ENCODE results near the gene MOCS1. TPM values are rescaled to one million over a fixed set of nuclear protein-coding genes. Genes with fewer than 3 reads are reported as not detected.

Gene MOCS1
- total and polyA plus RNA-seq, 4 donors: 6.7 to 36.2 (median 29.2) TPM

DNA sequence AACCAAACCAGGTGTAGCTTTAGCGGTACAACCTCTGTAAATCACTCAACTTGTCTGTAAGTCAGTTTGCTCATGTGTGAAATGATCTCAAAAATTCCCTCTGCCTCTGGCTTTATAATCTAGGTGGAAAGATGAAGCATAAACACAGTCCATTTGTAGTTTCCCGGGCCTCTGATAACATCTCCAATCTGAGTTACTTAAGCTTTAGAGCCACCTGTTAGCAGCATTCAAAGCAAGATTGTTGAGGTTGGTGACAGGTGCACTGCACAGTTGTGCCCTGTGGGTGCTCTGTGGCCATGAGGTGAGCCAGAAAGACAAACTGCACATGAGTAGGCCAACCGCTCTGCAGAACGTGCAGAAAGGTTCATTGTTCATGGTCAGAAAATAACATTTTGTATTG is 53.7 kb downstream of the MOCS1 start:
- Histone ChIP-seq H3K9ac (ENCODE audit: low read depth in 1 of 2, low read length in 2 of 2) (no peak overlapping the region), H3K9me3 (ENCODE audit: control insufficient read depth in 4 of 4, low read length in 3 of 4) (no peaks in the 10 kb centered on the region), H3K4me1 (ENCODE audit: control insufficient read depth in 4 of 4, insufficient read depth in 4 of 4, low read length in 3 of 4) (peaks cover 0 to 5% (median 1%) of the 10 kb centered on the region in 4 donors), H3K4me3 (ENCODE audit: low read depth in 1 of 3, low read length in 3 of 3) (no peak overlapping the region), H3K27me3 (ENCODE audit: control insufficient read depth in 4 of 4, insufficient read depth in 4 of 4, low read length in 3 of 4) (no peaks in the 10 kb centered on the region), H3K27ac (ENCODE audit: low read depth in 1 of 2, low read length in 2 of 2) (no peak overlapping the region), H3K36me3 (ENCODE audit: control insufficient read depth in 4 of 4, insufficient read depth in 3 of 4, low read depth in 1 of 4, low read length in 3 of 4) (peaks cover 0 to 2% (median 0%) of the 10 kb centered on the region in 4 donors)
- WGBS: 79% methylated on average over 4 of the region's 4 CpGs
- no peak for DNase-seq (ENCODE audit: low spot score)
- TF ChIP-seq HNF4A (conservative IDR thresholded peaks at IDR 0.05) (no peak), FOXA2 (IDR thresholded peaks at IDR 0.05) (no peak), NR2F2 (IDR thresholded peaks at IDR 0.05) (no peak), SP1 (IDR thresholded peaks at IDR 0.05) (no peak), HNF4G (IDR thresholded peaks at IDR 0.05) (no peak), TAF1 (conservative IDR thresholded peaks at IDR 0.05) (no peak), RXRA (IDR thresholded peaks at IDR 0.05) (no peak), YY1 (IDR thresholded peaks at IDR 0.05) (no peak), EGR1 (IDR thresholded peaks at IDR 0.05; ENCODE audit: low read depth in 2 of 2) (no peak), JUND (IDR thresholded peaks at IDR 0.05) (no peak)
- TF ChIP-seq, protein P1, sequence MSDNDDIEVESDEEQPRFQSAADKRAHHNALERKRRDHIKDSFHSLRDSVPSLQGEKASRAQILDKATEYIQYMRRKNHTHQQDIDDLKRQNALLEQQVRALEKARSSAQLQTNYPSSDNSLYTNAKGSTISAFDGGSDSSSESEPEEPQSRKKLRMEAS (IDR thresholded peaks at IDR 0.05): no peak
- TF ChIP-seq, protein P2, sequence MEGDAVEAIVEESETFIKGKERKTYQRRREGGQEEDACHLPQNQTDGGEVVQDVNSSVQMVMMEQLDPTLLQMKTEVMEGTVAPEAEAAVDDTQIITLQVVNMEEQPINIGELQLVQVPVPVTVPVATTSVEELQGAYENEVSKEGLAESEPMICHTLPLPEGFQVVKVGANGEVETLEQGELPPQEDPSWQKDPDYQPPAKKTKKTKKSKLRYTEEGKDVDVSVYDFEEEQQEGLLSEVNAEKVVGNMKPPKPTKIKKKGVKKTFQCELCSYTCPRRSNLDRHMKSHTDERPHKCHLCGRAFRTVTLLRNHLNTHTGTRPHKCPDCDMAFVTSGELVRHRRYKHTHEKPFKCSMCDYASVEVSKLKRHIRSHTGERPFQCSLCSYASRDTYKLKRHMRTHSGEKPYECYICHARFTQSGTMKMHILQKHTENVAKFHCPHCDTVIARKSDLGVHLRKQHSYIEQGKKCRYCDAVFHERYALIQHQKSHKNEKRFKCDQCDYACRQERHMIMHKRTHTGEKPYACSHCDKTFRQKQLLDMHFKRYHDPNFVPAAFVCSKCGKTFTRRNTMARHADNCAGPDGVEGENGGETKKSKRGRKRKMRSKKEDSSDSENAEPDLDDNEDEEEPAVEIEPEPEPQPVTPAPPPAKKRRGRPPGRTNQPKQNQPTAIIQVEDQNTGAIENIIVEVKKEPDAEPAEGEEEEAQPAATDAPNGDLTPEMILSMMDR (IDR thresholded peaks at IDR 0.05; ENCODE audit: low read depth, low read length, missing input control): no peak
- TF ChIP-seq, protein P3, sequence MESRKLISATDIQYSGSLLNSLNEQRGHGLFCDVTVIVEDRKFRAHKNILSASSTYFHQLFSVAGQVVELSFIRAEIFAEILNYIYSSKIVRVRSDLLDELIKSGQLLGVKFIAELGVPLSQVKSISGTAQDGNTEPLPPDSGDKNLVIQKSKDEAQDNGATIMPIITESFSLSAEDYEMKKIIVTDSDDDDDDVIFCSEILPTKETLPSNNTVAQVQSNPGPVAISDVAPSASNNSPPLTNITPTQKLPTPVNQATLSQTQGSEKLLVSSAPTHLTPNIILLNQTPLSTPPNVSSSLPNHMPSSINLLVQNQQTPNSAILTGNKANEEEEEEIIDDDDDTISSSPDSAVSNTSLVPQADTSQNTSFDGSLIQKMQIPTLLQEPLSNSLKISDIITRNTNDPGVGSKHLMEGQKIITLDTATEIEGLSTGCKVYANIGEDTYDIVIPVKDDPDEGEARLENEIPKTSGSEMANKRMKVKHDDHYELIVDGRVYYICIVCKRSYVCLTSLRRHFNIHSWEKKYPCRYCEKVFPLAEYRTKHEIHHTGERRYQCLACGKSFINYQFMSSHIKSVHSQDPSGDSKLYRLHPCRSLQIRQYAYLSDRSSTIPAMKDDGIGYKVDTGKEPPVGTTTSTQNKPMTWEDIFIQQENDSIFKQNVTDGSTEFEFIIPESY (IDR thresholded peaks at IDR 0.05): no peak
- TF ChIP-seq, protein P4, sequence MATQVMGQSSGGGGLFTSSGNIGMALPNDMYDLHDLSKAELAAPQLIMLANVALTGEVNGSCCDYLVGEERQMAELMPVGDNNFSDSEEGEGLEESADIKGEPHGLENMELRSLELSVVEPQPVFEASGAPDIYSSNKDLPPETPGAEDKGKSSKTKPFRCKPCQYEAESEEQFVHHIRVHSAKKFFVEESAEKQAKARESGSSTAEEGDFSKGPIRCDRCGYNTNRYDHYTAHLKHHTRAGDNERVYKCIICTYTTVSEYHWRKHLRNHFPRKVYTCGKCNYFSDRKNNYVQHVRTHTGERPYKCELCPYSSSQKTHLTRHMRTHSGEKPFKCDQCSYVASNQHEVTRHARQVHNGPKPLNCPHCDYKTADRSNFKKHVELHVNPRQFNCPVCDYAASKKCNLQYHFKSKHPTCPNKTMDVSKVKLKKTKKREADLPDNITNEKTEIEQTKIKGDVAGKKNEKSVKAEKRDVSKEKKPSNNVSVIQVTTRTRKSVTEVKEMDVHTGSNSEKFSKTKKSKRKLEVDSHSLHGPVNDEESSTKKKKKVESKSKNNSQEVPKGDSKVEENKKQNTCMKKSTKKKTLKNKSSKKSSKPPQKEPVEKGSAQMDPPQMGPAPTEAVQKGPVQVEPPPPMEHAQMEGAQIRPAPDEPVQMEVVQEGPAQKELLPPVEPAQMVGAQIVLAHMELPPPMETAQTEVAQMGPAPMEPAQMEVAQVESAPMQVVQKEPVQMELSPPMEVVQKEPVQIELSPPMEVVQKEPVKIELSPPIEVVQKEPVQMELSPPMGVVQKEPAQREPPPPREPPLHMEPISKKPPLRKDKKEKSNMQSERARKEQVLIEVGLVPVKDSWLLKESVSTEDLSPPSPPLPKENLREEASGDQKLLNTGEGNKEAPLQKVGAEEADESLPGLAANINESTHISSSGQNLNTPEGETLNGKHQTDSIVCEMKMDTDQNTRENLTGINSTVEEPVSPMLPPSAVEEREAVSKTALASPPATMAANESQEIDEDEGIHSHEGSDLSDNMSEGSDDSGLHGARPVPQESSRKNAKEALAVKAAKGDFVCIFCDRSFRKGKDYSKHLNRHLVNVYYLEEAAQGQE (IDR thresholded peaks at IDR 0.05): no peak

DNA sequence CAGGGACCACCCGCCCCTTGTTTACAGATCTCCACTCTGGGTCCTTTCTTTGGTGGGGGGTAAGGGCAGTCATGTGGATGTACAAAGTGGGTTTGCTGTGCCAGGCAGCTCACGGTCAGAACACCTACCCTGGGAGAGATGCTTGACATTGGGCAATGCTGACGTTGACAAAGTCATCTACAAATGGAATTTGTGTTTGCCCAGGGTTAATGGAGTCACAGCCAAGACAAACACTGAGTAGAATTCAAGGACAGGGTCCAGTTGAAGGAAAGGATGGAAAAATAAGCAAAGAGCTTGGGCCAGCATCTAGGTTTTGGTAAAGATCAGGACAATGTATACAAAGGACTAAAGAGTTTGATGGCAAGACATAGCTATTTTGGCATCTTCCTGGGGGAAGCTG is 54.7 kb downstream of the MOCS1 start:
- Histone ChIP-seq H3K4me1 (ENCODE audit: control insufficient read depth in 4 of 4, insufficient read depth in 4 of 4, low read length in 3 of 4) (peaks cover 0 to 5% (median 1%) of the 10 kb centered on the region in 4 donors), H3K9me3 (ENCODE audit: control insufficient read depth in 4 of 4, low read length in 3 of 4) (no peaks in the 10 kb centered on the region), H3K9ac (ENCODE audit: low read depth in 1 of 2, low read length in 2 of 2) (no peak overlapping the region), H3K27ac (ENCODE audit: low read depth in 1 of 2, low read length in 2 of 2) (no peak overlapping the region), H3K4me3 (ENCODE audit: low read depth in 1 of 3, low read length in 3 of 3) (no peak overlapping the region), H3K27me3 (ENCODE audit: control insufficient read depth in 4 of 4, insufficient read depth in 4 of 4, low read length in 3 of 4) (no peaks in the 10 kb centered on the region), H3K36me3 (ENCODE audit: control insufficient read depth in 4 of 4, insufficient read depth in 3 of 4, low read depth in 1 of 4, low read length in 3 of 4) (peaks cover 0 to 7% (median 2%) of the 10 kb centered on the region in 4 donors)
- TF ChIP-seq RXRA (IDR thresholded peaks at IDR 0.05) (peak in 1 of 2 donors; percentile 48), NR2F2 (IDR thresholded peaks at IDR 0.05) (no peak), FOXA2 (IDR thresholded peaks at IDR 0.05) (peak; percentile 14), HNF4A (conservative IDR thresholded peaks at IDR 0.05) (peak; percentile 63), GABPA (IDR thresholded peaks at IDR 0.05 in 1 of 2, conservative IDR thresholded peaks at IDR 0.05 in 1 of 2) (no peak), TAF1 (conservative IDR thresholded peaks at IDR 0.05) (no peak)
- TF ChIP-seq, protein P2 (IDR thresholded peaks at IDR 0.05; ENCODE audit: low read depth, low read length, missing input control): no peak
- 58% methylated on average over 3 of the region's 3 CpGs for WGBS
- no peak for DNase-seq (ENCODE audit: low spot score)

Data from liver (tissue), 9 donors.